ENCODE data around the gene SEMA4D.

DNA sequence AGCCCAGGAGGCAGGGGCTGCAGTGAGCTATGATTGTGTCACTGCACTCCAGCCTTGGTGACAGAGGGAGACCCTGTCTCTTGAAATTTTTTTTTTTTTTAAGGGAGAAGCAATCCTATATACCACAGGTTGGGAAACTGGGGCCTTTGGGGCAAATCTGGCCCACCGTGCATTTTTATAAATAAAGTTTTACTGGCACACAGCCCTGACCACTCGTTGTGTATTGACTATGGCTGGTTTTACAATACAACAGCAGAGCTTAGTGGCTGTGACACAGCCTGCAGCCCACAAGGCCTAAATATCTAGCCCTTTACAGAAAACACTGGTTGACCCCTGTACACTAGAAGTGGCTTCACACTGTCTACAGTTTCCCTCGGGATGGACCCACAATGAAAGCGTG, 121.6 kb downstream of the SEMA4D start:
- TF ChIP-seq CEBPB (IDR thresholded peaks at IDR 0.05) = no peak
- no peak for TF ChIP-seq FOXM1 (IDR thresholded peaks at IDR 0.05; ENCODE audit: borderline replicate concordance, low read depth)
- TF ChIP-seq, protein P1, sequence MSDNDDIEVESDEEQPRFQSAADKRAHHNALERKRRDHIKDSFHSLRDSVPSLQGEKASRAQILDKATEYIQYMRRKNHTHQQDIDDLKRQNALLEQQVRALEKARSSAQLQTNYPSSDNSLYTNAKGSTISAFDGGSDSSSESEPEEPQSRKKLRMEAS (IDR thresholded peaks at IDR 0.05) = no peak
- no peak for TF ChIP-seq NFIC (IDR thresholded peaks at IDR 0.05)
- TF ChIP-seq ZBTB7A (IDR thresholded peaks at IDR 0.05; ENCODE audit: low read depth) = no peak
- TF ChIP-seq EP300 (IDR thresholded peaks at IDR 0.05; ENCODE audit: borderline replicate concordance) = no peak
- TF ChIP-seq TCF12 (IDR thresholded peaks at IDR 0.05; ENCODE audit: low read depth) = no peak
- no peak for TF ChIP-seq RAD21 (IDR thresholded peaks at IDR 0.05; ENCODE audit: low read depth)
- no peak for TF ChIP-seq TEAD4 (IDR thresholded peaks at IDR 0.05)
- no peak for TF ChIP-seq TAF1 (IDR thresholded peaks at IDR 0.05; ENCODE audit: low read depth)
- TF ChIP-seq, protein P2, sequence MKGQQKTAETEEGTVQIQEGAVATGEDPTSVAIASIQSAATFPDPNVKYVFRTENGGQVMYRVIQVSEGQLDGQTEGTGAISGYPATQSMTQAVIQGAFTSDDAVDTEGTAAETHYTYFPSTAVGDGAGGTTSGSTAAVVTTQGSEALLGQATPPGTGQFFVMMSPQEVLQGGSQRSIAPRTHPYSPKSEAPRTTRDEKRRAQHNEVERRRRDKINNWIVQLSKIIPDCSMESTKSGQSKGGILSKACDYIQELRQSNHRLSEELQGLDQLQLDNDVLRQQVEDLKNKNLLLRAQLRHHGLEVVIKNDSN (IDR thresholded peaks at IDR 0.05) = no peak
- TF ChIP-seq, protein P3, sequence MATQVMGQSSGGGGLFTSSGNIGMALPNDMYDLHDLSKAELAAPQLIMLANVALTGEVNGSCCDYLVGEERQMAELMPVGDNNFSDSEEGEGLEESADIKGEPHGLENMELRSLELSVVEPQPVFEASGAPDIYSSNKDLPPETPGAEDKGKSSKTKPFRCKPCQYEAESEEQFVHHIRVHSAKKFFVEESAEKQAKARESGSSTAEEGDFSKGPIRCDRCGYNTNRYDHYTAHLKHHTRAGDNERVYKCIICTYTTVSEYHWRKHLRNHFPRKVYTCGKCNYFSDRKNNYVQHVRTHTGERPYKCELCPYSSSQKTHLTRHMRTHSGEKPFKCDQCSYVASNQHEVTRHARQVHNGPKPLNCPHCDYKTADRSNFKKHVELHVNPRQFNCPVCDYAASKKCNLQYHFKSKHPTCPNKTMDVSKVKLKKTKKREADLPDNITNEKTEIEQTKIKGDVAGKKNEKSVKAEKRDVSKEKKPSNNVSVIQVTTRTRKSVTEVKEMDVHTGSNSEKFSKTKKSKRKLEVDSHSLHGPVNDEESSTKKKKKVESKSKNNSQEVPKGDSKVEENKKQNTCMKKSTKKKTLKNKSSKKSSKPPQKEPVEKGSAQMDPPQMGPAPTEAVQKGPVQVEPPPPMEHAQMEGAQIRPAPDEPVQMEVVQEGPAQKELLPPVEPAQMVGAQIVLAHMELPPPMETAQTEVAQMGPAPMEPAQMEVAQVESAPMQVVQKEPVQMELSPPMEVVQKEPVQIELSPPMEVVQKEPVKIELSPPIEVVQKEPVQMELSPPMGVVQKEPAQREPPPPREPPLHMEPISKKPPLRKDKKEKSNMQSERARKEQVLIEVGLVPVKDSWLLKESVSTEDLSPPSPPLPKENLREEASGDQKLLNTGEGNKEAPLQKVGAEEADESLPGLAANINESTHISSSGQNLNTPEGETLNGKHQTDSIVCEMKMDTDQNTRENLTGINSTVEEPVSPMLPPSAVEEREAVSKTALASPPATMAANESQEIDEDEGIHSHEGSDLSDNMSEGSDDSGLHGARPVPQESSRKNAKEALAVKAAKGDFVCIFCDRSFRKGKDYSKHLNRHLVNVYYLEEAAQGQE (IDR thresholded peaks at IDR 0.05; ENCODE audit: low read depth) = no peak

Data from Ishikawa (cell line).